WTC11 (cell line): ENCODE measurements around the gene EFS.

ENCODE experiments used
- ARID4B ChIP-seq: sonication (generic); formaldehyde crosslinking; IDR thresholded peaks from 2 replicates; pipeline ENCODE4 v1.8.0; 2023; ENCODE audit warnings: missing genetic modification reagents, mild to moderate bottlenecking, borderline replicate concordance
- CBFB ChIP-seq: sonication (generic); formaldehyde crosslinking; IDR thresholded peaks from 2 replicates; pipeline ENCODE4 v1.8.1; 2022; ENCODE audit warnings: mild to moderate bottlenecking, low read depth, missing genetic modification reagents
- JUN ChIP-seq: sonication (generic); formaldehyde crosslinking; IDR thresholded peaks from 2 replicates; pipeline ENCODE4 v1.8.0; 2023; ENCODE audit warnings: mild to moderate bottlenecking, missing genetic modification reagents
- NFE2L1 ChIP-seq: sonication (generic); formaldehyde crosslinking; IDR thresholded peaks from 2 replicates; pipeline ENCODE4 v1.8.1; 2023; ENCODE audit warnings: missing genetic modification reagents
- TCF7 ChIP-seq: sonication (generic); formaldehyde crosslinking; IDR thresholded peaks from 2 replicates; pipeline ENCODE4 v1.8.0; 2022; ENCODE audit warnings: mild to moderate bottlenecking, low read depth, missing genetic modification reagents, moderate library complexity
- ZBTB21 ChIP-seq: sonication (generic); formaldehyde crosslinking; IDR thresholded peaks from 2 replicates; pipeline ENCODE4 v1.8.1; 2023; ENCODE audit warnings: mild to moderate bottlenecking, missing genetic modification reagents, borderline replicate concordance
- ZNF138 ChIP-seq: sonication (generic); formaldehyde crosslinking; conservative IDR thresholded peaks from 2 replicates; pipeline ENCODE4 v1.8.1; 2022; ENCODE audit warnings: mild to moderate bottlenecking, moderate library complexity, missing genetic modification reagents
- ZNF232 ChIP-seq: sonication (generic); formaldehyde crosslinking; IDR thresholded peaks from 2 replicates; pipeline ENCODE4 v1.8.0; 2022; ENCODE audit warnings: mild to moderate bottlenecking, missing genetic modification reagents
- TF ChIP-seq, protein P1 (sequence below): fragments of 200-600 bp; IDR thresholded peaks from 2 replicates; pipeline ENCODE4 v1.8.0; 2022; ENCODE audit warnings: antibody characterized with exemption
- TF ChIP-seq, protein P2 (sequence below): sonication (generic); formaldehyde crosslinking; IDR thresholded peaks from 2 replicates; pipeline ENCODE4 v1.8.1; 2023; ENCODE audit warnings: mild to moderate bottlenecking, missing genetic modification reagents, borderline replicate concordance

GRCh38 chr14:23405096-23405495, 40.1 kb upstream of the EFS start:
- TF ChIP-seq NFE2L1 (CRISPR knock-in tag), result no peak
- TF ChIP-seq, protein P1, sequence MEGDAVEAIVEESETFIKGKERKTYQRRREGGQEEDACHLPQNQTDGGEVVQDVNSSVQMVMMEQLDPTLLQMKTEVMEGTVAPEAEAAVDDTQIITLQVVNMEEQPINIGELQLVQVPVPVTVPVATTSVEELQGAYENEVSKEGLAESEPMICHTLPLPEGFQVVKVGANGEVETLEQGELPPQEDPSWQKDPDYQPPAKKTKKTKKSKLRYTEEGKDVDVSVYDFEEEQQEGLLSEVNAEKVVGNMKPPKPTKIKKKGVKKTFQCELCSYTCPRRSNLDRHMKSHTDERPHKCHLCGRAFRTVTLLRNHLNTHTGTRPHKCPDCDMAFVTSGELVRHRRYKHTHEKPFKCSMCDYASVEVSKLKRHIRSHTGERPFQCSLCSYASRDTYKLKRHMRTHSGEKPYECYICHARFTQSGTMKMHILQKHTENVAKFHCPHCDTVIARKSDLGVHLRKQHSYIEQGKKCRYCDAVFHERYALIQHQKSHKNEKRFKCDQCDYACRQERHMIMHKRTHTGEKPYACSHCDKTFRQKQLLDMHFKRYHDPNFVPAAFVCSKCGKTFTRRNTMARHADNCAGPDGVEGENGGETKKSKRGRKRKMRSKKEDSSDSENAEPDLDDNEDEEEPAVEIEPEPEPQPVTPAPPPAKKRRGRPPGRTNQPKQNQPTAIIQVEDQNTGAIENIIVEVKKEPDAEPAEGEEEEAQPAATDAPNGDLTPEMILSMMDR, result no peak
- no peak for TF ChIP-seq JUN (CRISPR knock-in tag)
- no peak for TF ChIP-seq ARID4B
- no peak for TF ChIP-seq TCF7
- TF ChIP-seq ZNF232 (CRISPR knock-in tag), result no peak
- no peak for TF ChIP-seq ZBTB21 (CRISPR knock-in tag)
- TF ChIP-seq, protein P2, sequence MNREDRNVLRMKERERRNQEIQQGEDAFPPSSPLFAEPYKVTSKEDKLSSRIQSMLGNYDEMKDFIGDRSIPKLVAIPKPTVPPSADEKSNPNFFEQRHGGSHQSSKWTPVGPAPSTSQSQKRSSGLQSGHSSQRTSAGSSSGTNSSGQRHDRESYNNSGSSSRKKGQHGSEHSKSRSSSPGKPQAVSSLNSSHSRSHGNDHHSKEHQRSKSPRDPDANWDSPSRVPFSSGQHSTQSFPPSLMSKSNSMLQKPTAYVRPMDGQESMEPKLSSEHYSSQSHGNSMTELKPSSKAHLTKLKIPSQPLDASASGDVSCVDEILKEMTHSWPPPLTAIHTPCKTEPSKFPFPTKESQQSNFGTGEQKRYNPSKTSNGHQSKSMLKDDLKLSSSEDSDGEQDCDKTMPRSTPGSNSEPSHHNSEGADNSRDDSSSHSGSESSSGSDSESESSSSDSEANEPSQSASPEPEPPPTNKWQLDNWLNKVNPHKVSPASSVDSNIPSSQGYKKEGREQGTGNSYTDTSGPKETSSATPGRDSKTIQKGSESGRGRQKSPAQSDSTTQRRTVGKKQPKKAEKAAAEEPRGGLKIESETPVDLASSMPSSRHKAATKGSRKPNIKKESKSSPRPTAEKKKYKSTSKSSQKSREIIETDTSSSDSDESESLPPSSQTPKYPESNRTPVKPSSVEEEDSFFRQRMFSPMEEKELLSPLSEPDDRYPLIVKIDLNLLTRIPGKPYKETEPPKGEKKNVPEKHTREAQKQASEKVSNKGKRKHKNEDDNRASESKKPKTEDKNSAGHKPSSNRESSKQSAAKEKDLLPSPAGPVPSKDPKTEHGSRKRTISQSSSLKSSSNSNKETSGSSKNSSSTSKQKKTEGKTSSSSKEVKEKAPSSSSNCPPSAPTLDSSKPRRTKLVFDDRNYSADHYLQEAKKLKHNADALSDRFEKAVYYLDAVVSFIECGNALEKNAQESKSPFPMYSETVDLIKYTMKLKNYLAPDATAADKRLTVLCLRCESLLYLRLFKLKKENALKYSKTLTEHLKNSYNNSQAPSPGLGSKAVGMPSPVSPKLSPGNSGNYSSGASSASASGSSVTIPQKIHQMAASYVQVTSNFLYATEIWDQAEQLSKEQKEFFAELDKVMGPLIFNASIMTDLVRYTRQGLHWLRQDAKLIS (CRISPR knock-in tag), result no peak
- TF ChIP-seq CBFB, result no peak
- TF ChIP-seq ZNF138 (CRISPR knock-in tag), result no peak
